Suprapubic skin (tissue), 4 donors: ENCODE measurements around the gene L1CAM.

Experiments
- CTCF ChIP-seq, 2 donors: fragments of 200-600 bp in 1 of 2; fragments of 450-650 bp in 1 of 2; sonication (generic) in 1 of 2; IDR thresholded peaks; one replicate each; pipeline ENCODE4 v1.5.1; 2016 to 2019; ENCODE audit warnings: antibody characterized with exemption in 2 of 2, mild to moderate bottlenecking in 1 of 2, moderate library complexity in 1 of 2
- POLR2A ChIP-seq, 2 donors: fragments of 450-650 bp; IDR thresholded peaks; one replicate each; pipeline ENCODE4 v1.6.1; 2017; ENCODE audit warnings: antibody characterized with exemption in 2 of 2, mild to moderate bottlenecking in 2 of 2, moderate library complexity in 2 of 2
- POLR2AphosphoS5 ChIP-seq, 3 donors: sonication (generic); formaldehyde crosslinking; IDR thresholded peaks; one replicate each; pipeline ENCODE4 v1.6.1; 2017; ENCODE audit warnings: antibody characterized with exemption in 3 of 3

- TF ChIP-seq POLR2A (IDR thresholded peaks at IDR 0.05) (no peak), CTCF (IDR thresholded peaks at IDR 0.05) (no peak), POLR2AphosphoS5 (IDR thresholded peaks at IDR 0.05) (no peak)
Observed at GRCh38 chrX:153820601-153821000, 65.4 kb downstream of the L1CAM start.
